Measurements from ENCODE around the gene FAM20C. TPM values are rescaled to one million over a fixed set of nuclear protein-coding genes. Genes with fewer than 3 reads are reported as not detected.
"Not testable (repeated sequence)": the region's sequence is repeated elsewhere in the genome, so short reads cannot be mapped to it uniquely, and the experiment has no call there.

FAM20C gene
- total RNA-seq, 1 donor from 2014 or later = 1.3 TPM

GRCh38 chr7:179948-180694, 12.2 kb upstream of the FAM20C start:
- TF ChIP-seq, protein P1, sequence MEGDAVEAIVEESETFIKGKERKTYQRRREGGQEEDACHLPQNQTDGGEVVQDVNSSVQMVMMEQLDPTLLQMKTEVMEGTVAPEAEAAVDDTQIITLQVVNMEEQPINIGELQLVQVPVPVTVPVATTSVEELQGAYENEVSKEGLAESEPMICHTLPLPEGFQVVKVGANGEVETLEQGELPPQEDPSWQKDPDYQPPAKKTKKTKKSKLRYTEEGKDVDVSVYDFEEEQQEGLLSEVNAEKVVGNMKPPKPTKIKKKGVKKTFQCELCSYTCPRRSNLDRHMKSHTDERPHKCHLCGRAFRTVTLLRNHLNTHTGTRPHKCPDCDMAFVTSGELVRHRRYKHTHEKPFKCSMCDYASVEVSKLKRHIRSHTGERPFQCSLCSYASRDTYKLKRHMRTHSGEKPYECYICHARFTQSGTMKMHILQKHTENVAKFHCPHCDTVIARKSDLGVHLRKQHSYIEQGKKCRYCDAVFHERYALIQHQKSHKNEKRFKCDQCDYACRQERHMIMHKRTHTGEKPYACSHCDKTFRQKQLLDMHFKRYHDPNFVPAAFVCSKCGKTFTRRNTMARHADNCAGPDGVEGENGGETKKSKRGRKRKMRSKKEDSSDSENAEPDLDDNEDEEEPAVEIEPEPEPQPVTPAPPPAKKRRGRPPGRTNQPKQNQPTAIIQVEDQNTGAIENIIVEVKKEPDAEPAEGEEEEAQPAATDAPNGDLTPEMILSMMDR (IDR thresholded peaks at IDR 0.05; ENCODE audit: insufficient read depth, low read length, severe bottlenecking) = no peak
- DNase-seq (ENCODE audit: low read depth) (no peak), FAIRE-seq (no peak)
- Histone ChIP-seq H3K27me3 (ENCODE audit: control insufficient read depth, insufficient read depth, low read length) (no peaks in the 10 kb centered on the region), H3K4me3 (ENCODE audit: low read depth, low read length) (no peak overlapping the region), H3K36me3 (ENCODE audit: control insufficient read depth, insufficient read depth, low read length) (no peaks in the 10 kb centered on the region)

DNA sequence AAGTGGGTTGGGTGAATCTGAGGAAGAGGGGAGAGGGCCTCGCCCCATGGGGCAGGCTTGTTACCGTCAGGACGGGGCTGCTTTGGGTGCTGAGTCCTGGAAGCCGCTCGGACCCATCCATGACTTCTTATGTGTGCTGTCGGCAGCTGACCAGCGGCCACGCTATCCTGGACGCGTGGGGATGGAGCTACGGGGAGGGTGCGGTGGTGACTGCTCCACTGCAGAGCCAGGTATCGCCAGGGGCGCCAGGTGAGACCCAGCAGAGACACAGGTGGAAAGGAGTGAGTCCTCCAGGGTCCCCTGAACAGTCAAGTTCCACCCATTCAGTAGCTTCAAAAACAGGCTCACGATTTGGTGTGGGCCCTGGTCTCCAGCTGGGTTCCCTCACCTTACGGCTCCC, 10.6 kb upstream of the FAM20C start:
- H3K27me3 ChIP-seq (ENCODE audit: control insufficient read depth, insufficient read depth, low read length) = no peaks in the 10 kb centered on the region
- H3K36me3 ChIP-seq (ENCODE audit: control insufficient read depth, insufficient read depth, low read length) = no peaks in the 10 kb centered on the region
- TF ChIP-seq, protein P1 (IDR thresholded peaks at IDR 0.05; ENCODE audit: insufficient read depth, low read length, severe bottlenecking) = no peak
- DNase-seq (ENCODE audit: low read depth) (no peak), FAIRE-seq (peak; percentile 7)
- H3K4me3 ChIP-seq (ENCODE audit: low read depth, low read length) = no peak overlapping the region

DNA sequence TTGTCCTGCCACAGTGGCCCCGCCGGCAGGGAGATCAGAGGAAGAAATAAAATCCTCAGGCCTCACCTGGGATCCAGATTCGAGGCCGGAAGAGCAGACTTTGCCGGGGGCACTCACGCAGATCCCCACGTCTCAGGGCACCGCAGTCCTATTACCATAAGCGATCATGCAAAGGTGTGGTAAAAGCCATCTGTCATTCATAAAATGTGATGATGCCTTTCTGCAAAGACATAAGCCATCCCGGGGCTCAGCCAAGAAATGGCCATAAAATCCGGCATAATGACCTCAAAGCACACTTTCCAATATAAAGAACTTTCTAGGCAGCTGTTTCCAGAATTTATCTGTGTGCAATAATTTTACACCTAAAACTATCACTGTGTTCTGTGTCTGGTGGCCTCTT, 9.9 kb upstream of the FAM20C start:
- H3K27me3 ChIP-seq (ENCODE audit: control insufficient read depth, insufficient read depth, low read length); H3K36me3 ChIP-seq (ENCODE audit: control insufficient read depth, insufficient read depth, low read length); DNase-seq (ENCODE audit: low read depth); H3K4me3 ChIP-seq (ENCODE audit: low read depth, low read length); FAIRE-seq: not testable (repeated sequence)

GRCh38 chr7:183496-184292, 8.7 kb upstream of the FAM20C start:
- FAIRE-seq (no peak), DNase-seq (ENCODE audit: low read depth) (no peak)
- no peak overlapping the region for H3K4me3 ChIP-seq (ENCODE audit: low read depth, low read length)
- H3K27me3 ChIP-seq (ENCODE audit: control insufficient read depth, insufficient read depth, low read length) = no peaks in the 10 kb centered on the region
- H3K36me3 ChIP-seq (ENCODE audit: control insufficient read depth, insufficient read depth, low read length) = no peaks in the 10 kb centered on the region
- TF ChIP-seq, protein P1 (IDR thresholded peaks at IDR 0.05; ENCODE audit: insufficient read depth, low read length, severe bottlenecking) = no peak

DNA sequence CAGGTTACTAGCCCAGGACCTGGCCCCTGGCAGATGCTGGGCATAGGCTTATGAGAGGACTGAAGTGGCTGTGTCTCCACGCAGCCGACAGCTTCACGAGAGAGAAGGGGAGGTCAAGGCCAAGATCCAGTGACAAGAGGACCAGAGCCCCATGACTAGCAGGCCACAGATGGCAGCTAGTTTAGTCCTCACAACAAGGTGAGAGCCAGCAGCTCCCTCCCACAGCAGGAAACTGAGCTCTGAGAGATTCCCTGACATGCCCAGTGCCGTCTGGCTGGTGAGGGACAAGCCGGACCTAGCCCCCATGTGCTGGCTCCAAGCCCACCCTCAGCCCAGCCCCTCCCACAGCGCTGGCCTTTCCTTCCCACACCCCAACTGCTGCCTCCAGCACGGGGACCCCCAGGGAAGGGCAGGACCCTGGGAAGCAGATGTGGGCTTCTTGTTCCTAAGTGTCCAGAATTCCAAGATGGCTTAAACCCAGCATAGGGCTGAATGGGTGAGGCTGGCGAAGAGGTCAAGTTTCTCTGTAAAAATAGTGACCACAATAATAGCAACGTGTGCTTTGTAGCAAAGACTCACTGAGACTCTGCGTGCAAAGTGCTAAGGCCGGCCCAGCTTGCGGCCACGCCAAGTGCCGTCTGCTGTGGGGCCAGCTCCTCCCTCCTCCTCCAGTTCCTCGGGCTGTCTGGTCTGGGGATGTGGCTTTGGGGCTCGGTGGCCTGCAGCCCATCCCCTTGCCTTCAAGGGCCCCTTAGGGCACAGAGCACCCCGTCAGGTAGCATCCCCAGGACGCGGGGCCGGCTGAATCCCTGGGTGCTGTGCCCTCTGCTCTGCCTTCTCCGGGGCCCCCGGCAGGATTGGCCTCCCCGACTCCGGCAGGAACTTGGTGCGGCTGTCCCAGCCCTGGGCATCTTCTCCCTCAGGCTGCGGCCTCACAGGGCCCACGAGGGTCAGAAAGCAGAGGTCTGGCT, 7.8 kb upstream of the FAM20C start:
- Histone ChIP-seq H3K27me3 (ENCODE audit: control insufficient read depth, insufficient read depth, low read length) (no peaks in the 10 kb centered on the region), H3K36me3 (ENCODE audit: control insufficient read depth, insufficient read depth, low read length) (no peaks in the 10 kb centered on the region), H3K4me3 (ENCODE audit: low read depth, low read length) (no peak overlapping the region)
- TF ChIP-seq, protein P1 (IDR thresholded peaks at IDR 0.05; ENCODE audit: insufficient read depth, low read length, severe bottlenecking) = no peak
- no peak for FAIRE-seq
- DNase-seq (ENCODE audit: low read depth) = no peak
